Hepatocyte (in vitro differentiated cells): ENCODE measurements around the gene SCD5.

Experiments used
- CTCF ChIP-seq: fragments of 200-600 bp; sonication (generic); IDR thresholded peaks from 2 replicates; pipeline ENCODE4 v1.5.1; 2016; ENCODE audit warnings: antibody characterized with exemption, mild to moderate bottlenecking; ENCODE audit not compliant: poor library complexity
- EZH2phosphoT487 ChIP-seq: fragments of 200-600 bp; sonication (generic); IDR thresholded peaks from one replicate; pipeline ENCODE4 v1.6.1; 2018; ENCODE audit warnings: antibody characterized with exemption, mild to moderate bottlenecking, low read depth, moderate library complexity; ENCODE audit not compliant: unreplicated experiment, severe bottlenecking

- TF ChIP-seq CTCF, result no peak
- TF ChIP-seq EZH2phosphoT487, result no peak
Observed at GRCh38 chr4:82694046-82694445, 104.5 kb downstream of the SCD5 start.
